Measurements from ENCODE around the gene ZFPL1. TPM values are rescaled to one million over a fixed set of nuclear protein-coding genes. Genes with fewer than 3 reads are reported as not detected.
A peak's percentile ranks its signal among the peaks of the same experiment; 100 is the strongest.

Gene ZFPL1
- total RNA-seq, 2 donors from 2014 or later: 35.7 to 46.6 TPM

DNA sequence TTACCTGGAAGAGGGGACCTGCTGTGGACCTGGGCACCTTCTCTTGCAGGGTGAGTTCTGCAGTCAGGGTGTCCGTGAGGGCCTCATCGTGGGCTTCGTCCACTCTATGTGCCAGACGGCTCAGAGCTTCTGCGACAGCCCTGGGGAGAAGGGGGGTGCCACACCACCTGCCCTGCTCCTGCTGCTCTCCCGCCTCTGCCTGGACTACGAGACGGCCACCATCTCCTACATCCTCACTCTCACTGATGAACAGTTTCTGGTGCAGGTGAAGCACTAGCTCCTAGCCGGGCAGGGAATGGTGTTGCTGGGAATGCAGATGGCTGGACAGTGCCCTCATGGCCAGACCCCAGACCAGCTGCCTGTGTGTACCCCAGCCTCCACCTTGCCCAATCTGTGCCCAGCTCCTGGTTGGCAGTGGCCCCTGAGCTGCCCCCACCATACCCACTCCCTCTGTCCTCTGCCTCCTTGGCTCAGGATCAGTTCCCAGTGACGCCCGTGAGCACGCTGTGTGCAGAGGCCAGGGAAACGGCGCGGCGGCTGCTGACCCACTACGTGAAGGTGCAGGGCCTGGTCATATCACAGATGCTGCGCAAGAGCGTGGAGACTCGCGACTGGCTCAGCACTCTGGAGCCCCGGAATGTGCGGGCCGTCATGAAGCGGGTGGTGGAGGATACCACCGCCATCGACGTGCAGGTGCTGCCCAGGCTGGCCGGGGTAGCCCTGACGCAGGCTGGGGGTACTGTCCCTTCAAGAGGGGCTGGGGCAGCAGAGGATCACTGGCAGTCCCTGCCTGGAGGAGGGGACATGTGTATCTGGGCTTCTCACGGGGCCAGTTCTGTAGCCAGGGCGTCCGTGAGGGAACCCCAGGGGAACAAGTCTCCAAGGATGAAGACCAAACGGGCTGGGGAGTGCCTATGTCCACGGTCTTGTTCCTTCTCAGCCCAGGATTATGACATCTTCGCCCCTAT, 25.5 kb downstream of the ZFPL1 start:
- Mint-ChIP-seq H3K36me3 (ENCODE audit: low read depth) (peaks cover 9% of the 10 kb centered on the region), H3K9me3 (no peaks in the 10 kb centered on the region), H3K4me3 (no peak overlapping the region), H3K27me3 (ENCODE audit: insufficient read depth) (no peaks in the 10 kb centered on the region), H3K27ac (no peak overlapping the region), H3K4me1 (peaks cover 11% of the 10 kb centered on the region)
- Histone ChIP-seq H3K4me3 (ENCODE audit: low read length) (no peak overlapping the region), H3K9ac (ENCODE audit: extremely low read depth, low read length, poor library complexity, severe bottlenecking) (no peak overlapping the region), H3K36me3 (ENCODE audit: control insufficient read depth, insufficient read depth, low read length) (peaks cover 14% of the 10 kb centered on the region), H3K27ac (ENCODE audit: low read depth, low read length) (no peak overlapping the region), H3K9me3 (ENCODE audit: control insufficient read depth, low read length) (no peaks in the 10 kb centered on the region), H3K27me3 (ENCODE audit: control insufficient read depth, insufficient read depth, low read length, poor library complexity, severe bottlenecking) (no peaks in the 10 kb centered on the region), H3K4me1 (ENCODE audit: control insufficient read depth, insufficient read depth, low read length) (peaks cover 3% of the 10 kb centered on the region)
- TF ChIP-seq, protein P1, sequence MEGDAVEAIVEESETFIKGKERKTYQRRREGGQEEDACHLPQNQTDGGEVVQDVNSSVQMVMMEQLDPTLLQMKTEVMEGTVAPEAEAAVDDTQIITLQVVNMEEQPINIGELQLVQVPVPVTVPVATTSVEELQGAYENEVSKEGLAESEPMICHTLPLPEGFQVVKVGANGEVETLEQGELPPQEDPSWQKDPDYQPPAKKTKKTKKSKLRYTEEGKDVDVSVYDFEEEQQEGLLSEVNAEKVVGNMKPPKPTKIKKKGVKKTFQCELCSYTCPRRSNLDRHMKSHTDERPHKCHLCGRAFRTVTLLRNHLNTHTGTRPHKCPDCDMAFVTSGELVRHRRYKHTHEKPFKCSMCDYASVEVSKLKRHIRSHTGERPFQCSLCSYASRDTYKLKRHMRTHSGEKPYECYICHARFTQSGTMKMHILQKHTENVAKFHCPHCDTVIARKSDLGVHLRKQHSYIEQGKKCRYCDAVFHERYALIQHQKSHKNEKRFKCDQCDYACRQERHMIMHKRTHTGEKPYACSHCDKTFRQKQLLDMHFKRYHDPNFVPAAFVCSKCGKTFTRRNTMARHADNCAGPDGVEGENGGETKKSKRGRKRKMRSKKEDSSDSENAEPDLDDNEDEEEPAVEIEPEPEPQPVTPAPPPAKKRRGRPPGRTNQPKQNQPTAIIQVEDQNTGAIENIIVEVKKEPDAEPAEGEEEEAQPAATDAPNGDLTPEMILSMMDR (conservative IDR thresholded peaks at IDR 0.05): no peak
- peak; percentile 41 for DNase-seq
- WGBS, 2 experiments (ENCODE audit: insufficient coverage in 1 of 2, insufficient read length in 1 of 2): 90 to 91% methylated on average over 26 to 36 of the region's 36 CpGs

DNA sequence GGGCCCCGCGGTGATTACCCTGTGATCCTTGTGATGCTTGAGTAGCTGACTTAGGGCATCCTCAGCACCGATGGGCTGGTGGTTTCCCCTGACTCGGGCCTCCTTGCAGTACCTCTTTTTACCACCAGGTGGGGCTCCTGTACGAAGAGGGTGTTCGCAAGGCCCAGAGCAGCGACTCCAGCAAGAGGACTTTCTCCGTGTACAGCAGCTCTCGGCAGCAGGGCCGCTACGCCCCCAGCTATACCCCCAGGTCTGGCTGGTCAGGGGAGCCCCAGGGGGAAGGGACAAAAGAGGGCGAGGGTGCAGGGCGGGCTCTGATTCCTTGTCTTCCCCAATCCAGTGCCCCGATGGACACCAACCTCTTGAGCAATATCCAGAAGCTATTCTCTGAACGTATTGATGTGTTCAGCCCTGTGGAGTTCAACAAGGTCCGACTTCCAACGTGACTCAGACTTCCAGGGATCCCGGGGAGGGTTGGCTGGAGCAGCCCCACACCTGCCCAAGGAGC, 26.4 kb downstream of the ZFPL1 start:
- Mint-ChIP-seq H3K36me3 (ENCODE audit: low read depth) (peaks cover 8% of the 10 kb centered on the region), H3K4me3 (no peak overlapping the region), H3K27ac (no peak overlapping the region), H3K27me3 (ENCODE audit: insufficient read depth) (no peaks in the 10 kb centered on the region), H3K9me3 (no peaks in the 10 kb centered on the region), H3K4me1 (peaks cover 9% of the 10 kb centered on the region)
- no peaks in the 10 kb centered on the region for H3K9me3 ChIP-seq (ENCODE audit: control insufficient read depth, low read length)
- TF ChIP-seq, protein P1 (conservative IDR thresholded peaks at IDR 0.05): peak; percentile 95
- H3K36me3 ChIP-seq (ENCODE audit: control insufficient read depth, insufficient read depth, low read length): peaks cover 23% of the 10 kb centered on the region
- H3K27ac ChIP-seq (ENCODE audit: low read depth, low read length): no peak overlapping the region
- H3K4me1 ChIP-seq (ENCODE audit: control insufficient read depth, insufficient read depth, low read length): peaks cover 3% of the 10 kb centered on the region
- DNase-seq: peak; percentile 98
- 29 to 41% methylated on average over 9 to 18 of the region's 18 CpGs for WGBS, 2 experiments (ENCODE audit: insufficient coverage in 1 of 2, insufficient read length in 1 of 2)
- H3K27me3 ChIP-seq (ENCODE audit: control insufficient read depth, insufficient read depth, low read length, poor library complexity, severe bottlenecking): no peaks in the 10 kb centered on the region
- H3K9ac ChIP-seq (ENCODE audit: extremely low read depth, low read length, poor library complexity, severe bottlenecking): no peak overlapping the region
- H3K4me3 ChIP-seq (ENCODE audit: low read length): no peak overlapping the region

DNA sequence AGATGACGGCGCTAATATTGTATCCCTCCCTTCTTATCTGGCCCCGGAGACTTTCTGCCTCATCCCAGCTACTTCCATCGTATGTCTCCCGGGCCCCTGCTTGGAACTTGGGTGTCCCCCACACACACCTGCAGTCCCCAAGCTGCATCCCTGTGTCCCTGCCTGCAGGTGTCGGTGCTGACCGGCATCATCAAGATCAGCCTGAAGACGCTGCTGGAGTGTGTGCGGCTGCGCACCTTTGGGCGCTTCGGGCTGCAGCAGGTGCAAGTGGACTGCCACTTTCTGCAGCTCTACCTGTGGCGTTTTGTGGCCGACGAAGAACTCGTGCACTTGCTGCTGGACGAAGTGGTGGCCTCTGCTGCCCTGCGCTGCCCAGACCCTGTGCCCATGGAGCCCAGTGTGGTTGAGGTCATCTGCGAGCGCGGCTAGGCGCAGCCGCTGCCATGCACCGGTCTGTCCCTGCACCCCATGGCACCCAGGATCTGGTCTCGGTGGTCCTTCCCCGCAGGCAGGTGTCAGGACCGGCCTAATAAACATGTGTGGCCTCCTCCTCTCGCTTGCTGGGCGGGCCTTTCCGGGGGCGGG, 27.2 kb downstream of the ZFPL1 start:
- Histone ChIP-seq H3K4me1 (ENCODE audit: control insufficient read depth, insufficient read depth, low read length) (peaks cover 4% of the 10 kb centered on the region), H3K9me3 (ENCODE audit: control insufficient read depth, low read length) (no peaks in the 10 kb centered on the region), H3K9ac (ENCODE audit: extremely low read depth, low read length, poor library complexity, severe bottlenecking) (no peak overlapping the region), H3K27me3 (ENCODE audit: control insufficient read depth, insufficient read depth, low read length, poor library complexity, severe bottlenecking) (no peaks in the 10 kb centered on the region), H3K4me3 (ENCODE audit: low read length) (peak overlapping the region; percentile 87), H3K36me3 (ENCODE audit: control insufficient read depth, insufficient read depth, low read length) (peaks cover 25% of the 10 kb centered on the region), H3K27ac (ENCODE audit: low read depth, low read length) (no peak overlapping the region)
- H3K9me3 Mint-ChIP-seq: no peaks in the 10 kb centered on the region
- H3K4me1 Mint-ChIP-seq: peaks cover 6% of the 10 kb centered on the region
- 63 to 76% methylated on average over 22 to 31 of the region's 31 CpGs for WGBS, 2 experiments (ENCODE audit: insufficient coverage in 1 of 2, insufficient read length in 1 of 2)
- H3K27ac Mint-ChIP-seq: peak overlapping the region; percentile 17
- H3K4me3 Mint-ChIP-seq: peak overlapping the region; percentile 89
- TF ChIP-seq, protein P1 (conservative IDR thresholded peaks at IDR 0.05): no peak
- no peak for DNase-seq
- H3K36me3 Mint-ChIP-seq (ENCODE audit: low read depth): peaks cover 7% of the 10 kb centered on the region
- H3K27me3 Mint-ChIP-seq (ENCODE audit: insufficient read depth): no peaks in the 10 kb centered on the region
